Endothelial cell (in vitro differentiated cells): ENCODE measurements around the gene HSPD1. TPM values are rescaled to one million over a fixed set of nuclear protein-coding genes. Genes with fewer than 3 reads are reported as not detected.
"Not testable (repeated sequence)": the region's sequence is repeated elsewhere in the genome, so short reads cannot be mapped to it uniquely, and the experiment has no call there.

Experiments used
- DNase-seq: peaks from one replicate; pipeline ENCODE4 v3.0.0; 2021; ENCODE audit warnings: low spot score
- H3K27ac Mint-ChIP-seq: one replicate; pipeline ENCODE4 v1.8.0; 2021; ENCODE audit warnings: mixed read lengths, inconsistent platforms; ENCODE audit not compliant: unreplicated experiment
- H3K27me3 Mint-ChIP-seq: one replicate; pipeline ENCODE4 v1.8.0; 2021; ENCODE audit warnings: mild to moderate bottlenecking, moderate library complexity, mixed read lengths, inconsistent platforms; ENCODE audit not compliant: unreplicated experiment
- H3K36me3 Mint-ChIP-seq: one replicate; pipeline ENCODE4 v1.8.0; 2021; ENCODE audit warnings: mild to moderate bottlenecking, low read depth, mixed read lengths, inconsistent platforms; ENCODE audit not compliant: unreplicated experiment
- H3K4me1 Mint-ChIP-seq: one replicate; pipeline ENCODE4 v1.8.0; 2021; ENCODE audit warnings: mild to moderate bottlenecking, mixed read lengths, inconsistent platforms; ENCODE audit not compliant: unreplicated experiment
- H3K4me3 Mint-ChIP-seq: one replicate; pipeline ENCODE4 v1.8.0; 2021; ENCODE audit warnings: mild to moderate bottlenecking, mixed read lengths, inconsistent platforms; ENCODE audit not compliant: unreplicated experiment
- H3K9me3 Mint-ChIP-seq: one replicate; pipeline ENCODE4 v1.8.0; 2021; ENCODE audit warnings: mixed read lengths, inconsistent platforms; ENCODE audit not compliant: unreplicated experiment
- CTCF ChIP-seq: fragments of 200-600 bp; sonication (generic); IDR thresholded peaks from one replicate; pipeline ENCODE4 v1.5.0; 2021; ENCODE audit warnings: antibody characterized with exemption; ENCODE audit not compliant: unreplicated experiment
- total RNA-seq: library from RNA; stranded (reverse); fragmentation: NEBNext Ultra II Directional; extraction: Animal tissue kit (Norgen Biotek cat#: 25700); gene quantifications from one replicate; pipeline ENCODE4 v1.2.1, GENCODE V29; 2021; ENCODE audit not compliant: unreplicated experiment

Gene HSPD1
- total RNA-seq, 1 donor from 2014 or later: 212 TPM

GRCh38 chr2:197453914-197454398 lies 45.7 kb downstream of the HSPD1 start:
- peak overlapping the region; percentile 100 for H3K4me3 Mint-ChIP-seq
- no peak for DNase-seq
- peak overlapping the region; percentile 100 for H3K27ac Mint-ChIP-seq
- TF ChIP-seq CTCF: no peak
- peaks cover 22% of the 10 kb centered on the region for H3K4me1 Mint-ChIP-seq
- H3K9me3 Mint-ChIP-seq: no peaks in the 10 kb centered on the region
- H3K27me3 Mint-ChIP-seq: peaks cover 13% of the 10 kb centered on the region
- peaks cover 11% of the 10 kb centered on the region for H3K36me3 Mint-ChIP-seq

- H3K27ac Mint-ChIP-seq: peak within 1 kb of the TSS; percentile 100
- no peak for TF ChIP-seq CTCF
- peak; percentile 97 for DNase-seq
- peak within 1 kb of the TSS; percentile 100 for H3K4me3 Mint-ChIP-seq
- peaks cover 13% of the 10 kb centered on the region for H3K27me3 Mint-ChIP-seq
- peaks cover 11% of the 10 kb centered on the region for H3K36me3 Mint-ChIP-seq
- peaks cover 22% of the 10 kb centered on the region for H3K4me1 Mint-ChIP-seq
- H3K9me3 Mint-ChIP-seq: no peaks in the 10 kb centered on the region
Measured at GRCh38 chr2:197453123-197453913, 46.3 kb downstream of the HSPD1 start, which contains the start of gene COQ10B. COQ10B (plus strand) TSS chr2:197453552; CDS start chr2:197453561, 9 bp downstream.

- H3K9me3 Mint-ChIP-seq: no peaks in the 10 kb centered on the region
- no peak for DNase-seq
- H3K4me3 Mint-ChIP-seq: peak overlapping the region; percentile 100
- H3K27ac Mint-ChIP-seq: peak overlapping the region; percentile 100
- peaks cover 11% of the 10 kb centered on the region for H3K36me3 Mint-ChIP-seq
- TF ChIP-seq CTCF: no peak
- H3K27me3 Mint-ChIP-seq: peaks cover 13% of the 10 kb centered on the region
- H3K4me1 Mint-ChIP-seq: peaks cover 22% of the 10 kb centered on the region
Measured at GRCh38 chr2:197452754-197453122, 46.9 kb downstream of the HSPD1 start.

GRCh38 chr2:197450935-197451358 lies 48.7 kb downstream of the HSPD1 start:
- Mint-ChIP-seq H3K4me1 (peaks cover 22% of the 10 kb centered on the region), H3K36me3 (peaks cover 11% of the 10 kb centered on the region), H3K27me3 (peaks cover 13% of the 10 kb centered on the region)
- not testable (repeated sequence) for H3K4me3 Mint-ChIP-seq, H3K9me3 Mint-ChIP-seq, H3K27ac Mint-ChIP-seq, DNase-seq

GRCh38 chr2:197450465-197450864 lies 49.2 kb downstream of the HSPD1 start:
- H3K4me1 Mint-ChIP-seq: peaks cover 23% of the 10 kb centered on the region
- no peak for TF ChIP-seq CTCF
- H3K36me3 Mint-ChIP-seq: peaks cover 11% of the 10 kb centered on the region
- H3K9me3 Mint-ChIP-seq: no peaks in the 10 kb centered on the region
- H3K27ac Mint-ChIP-seq: no peak overlapping the region
- H3K4me3 Mint-ChIP-seq: no peak overlapping the region
- DNase-seq: no peak
- peaks cover 13% of the 10 kb centered on the region for H3K27me3 Mint-ChIP-seq
